WTC11 (cell line): ENCODE data around the gene MORC4. TPM values are rescaled to one million over a fixed set of nuclear protein-coding genes. Genes with fewer than 3 reads are reported as not detected.

Experiments
- ATAC-seq: fragments of 200-7000 bp; cut with Tn5 transposase; 2 replicates; pipeline ENCODE4 v1.10.0; 2021; ENCODE audit warnings: mild to moderate bottlenecking, moderate library complexity
- CTCF ChIA-PET: fragments of 300-600 bp; sonication (Branson Sonifier 250); formaldehyde crosslinking; loops from one replicate; lab custom pipeline; 2021; ENCODE audit warnings: antibody characterized with exemption; lab: Charles Lee
- POLR2A ChIA-PET: fragments of 350-600 bp; sonication (Branson Sonifier 250); formaldehyde crosslinking; loops from one replicate; lab custom pipeline; 2021; ENCODE audit warnings: antibody characterized with exemption; lab: Charles Lee
- DNase-seq: peaks from one replicate; pipeline ENCODE4 v3.0.0; 2021; ENCODE audit warnings: low spot score
- H3K27ac Mint-ChIP-seq: 2 replicates; pipeline ENCODE4 v1.8.0; 2021; ENCODE audit warnings: mixed read lengths
- H3K27me3 Mint-ChIP-seq: 2 replicates; pipeline ENCODE4 v1.8.0; 2021; ENCODE audit warnings: low read depth, mild to moderate bottlenecking, moderate library complexity, mixed read lengths
- H3K36me3 Mint-ChIP-seq: 2 replicates; pipeline ENCODE4 v1.8.0; 2021; ENCODE audit warnings: mixed read lengths
- H3K4me1 Mint-ChIP-seq: 2 replicates; pipeline ENCODE4 v1.8.0; 2022; ENCODE audit warnings: mixed read lengths
- H3K4me3 Mint-ChIP-seq: 2 replicates; pipeline ENCODE4 v1.8.0; 2021; ENCODE audit warnings: mild to moderate bottlenecking, moderate library complexity, mixed read lengths
- H3K9me3 Mint-ChIP-seq: 2 replicates; pipeline ENCODE4 v1.8.0; 2021; ENCODE audit warnings: mixed read lengths
- EMX1 ChIP-seq: fragments of 250-450 bp; sonication (Bioruptor Pico); IDR thresholded peaks from 2 replicates; pipeline ENCODE4 v1.8.0; 2021; ENCODE audit warnings: mild to moderate bottlenecking
- KAT7 ChIP-seq: sonication (generic); formaldehyde crosslinking; IDR thresholded peaks from 2 replicates; pipeline ENCODE4 v1.8.1; 2023; ENCODE audit warnings: missing genetic modification reagents, mild to moderate bottlenecking, borderline replicate concordance
- NR1H2 ChIP-seq: sonication (generic); formaldehyde crosslinking; IDR thresholded peaks from 2 replicates; pipeline ENCODE4 v1.9.0; 2021; ENCODE audit warnings: mild to moderate bottlenecking, moderate library complexity, missing genetic modification reagents
- PRDM15 ChIP-seq: sonication (generic); formaldehyde crosslinking; IDR thresholded peaks from 2 replicates; pipeline ENCODE4 v1.8.0; 2022; ENCODE audit warnings: missing genetic modification reagents
- PRRX2 ChIP-seq: fragments of 250-450 bp; sonication (Bioruptor Pico); IDR thresholded peaks from 2 replicates; pipeline ENCODE4 v1.8.0; 2021; ENCODE audit warnings: mild to moderate bottlenecking
- total RNA-seq: library from RNA; stranded (reverse); gene quantifications from 3 replicates; pipeline ENCODE4 v1.2.3, GENCODE V29; 2021
- TF ChIP-seq, protein P1 (sequence below): fragments of 250-450 bp; sonication (Bioruptor Pico); IDR thresholded peaks from 2 replicates; pipeline ENCODE4 v1.9.0; 2021; ENCODE audit warnings: mild to moderate bottlenecking, borderline replicate concordance
- TF ChIP-seq, protein P2 (sequence below): fragments of 250-450 bp; sonication (Bioruptor Pico); IDR thresholded peaks from 2 replicates; pipeline ENCODE4 v2.1.2; 2022; ENCODE audit warnings: mild to moderate bottlenecking, moderate library complexity
- TF ChIP-seq, protein P3 (sequence below): sonication (generic); formaldehyde crosslinking; IDR thresholded peaks from 2 replicates; pipeline ENCODE4 v1.8.1; 2022; ENCODE audit warnings: low read depth, missing genetic modification reagents, borderline replicate concordance
- TF ChIP-seq, protein P4 (sequence below): sonication (generic); formaldehyde crosslinking; IDR thresholded peaks from 2 replicates; pipeline ENCODE4 v1.8.1; 2022; ENCODE audit warnings: missing genetic modification reagents, borderline replicate concordance

Gene MORC4
- total RNA-seq, 1 experiment from 2014 or later: 4.6 TPM

DNA sequence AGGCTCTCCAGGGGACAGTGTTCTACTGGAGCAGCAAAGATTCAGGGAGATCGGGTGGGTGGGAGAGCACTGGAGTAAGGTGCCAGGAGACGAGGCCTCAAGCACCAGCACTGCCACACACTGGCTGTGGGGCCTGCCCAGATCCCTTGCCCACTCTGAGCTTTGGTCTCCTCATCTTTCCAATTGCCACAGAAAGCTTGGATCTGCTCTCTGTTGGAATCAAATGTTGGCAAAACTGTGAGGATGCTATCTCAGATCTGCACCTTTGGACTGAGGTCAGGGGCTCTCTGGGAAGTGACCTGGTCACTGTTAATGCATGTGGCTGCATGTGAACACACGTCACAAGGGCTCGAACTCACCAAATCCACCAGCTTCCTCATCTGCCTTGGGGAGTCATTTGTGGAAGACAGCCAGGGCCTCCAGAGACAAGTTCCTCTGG is 98.2 kb downstream of the MORC4 start:
- peaks cover 8% of the 10 kb centered on the region for H3K4me1 Mint-ChIP-seq
- ChIA-PET POLR2A (no interaction called here), CTCF (interaction anchor here (0.8 kb wide), 1 partner anchor 58 kb away, joined by 3 read pairs; no protein-coding TSS in a partner anchor)
- DNase-seq (no peak), ATAC-seq (no peak)
- no peaks in the 10 kb centered on the region for H3K27me3 Mint-ChIP-seq
- H3K36me3 Mint-ChIP-seq: no peaks in the 10 kb centered on the region
- H3K4me3 Mint-ChIP-seq: no peak overlapping the region
- H3K9me3 Mint-ChIP-seq: no peaks in the 10 kb centered on the region
- no peak overlapping the region for H3K27ac Mint-ChIP-seq
- TF ChIP-seq PRDM15 (CRISPR knock-in tag): no peak
- TF ChIP-seq, protein P1, sequence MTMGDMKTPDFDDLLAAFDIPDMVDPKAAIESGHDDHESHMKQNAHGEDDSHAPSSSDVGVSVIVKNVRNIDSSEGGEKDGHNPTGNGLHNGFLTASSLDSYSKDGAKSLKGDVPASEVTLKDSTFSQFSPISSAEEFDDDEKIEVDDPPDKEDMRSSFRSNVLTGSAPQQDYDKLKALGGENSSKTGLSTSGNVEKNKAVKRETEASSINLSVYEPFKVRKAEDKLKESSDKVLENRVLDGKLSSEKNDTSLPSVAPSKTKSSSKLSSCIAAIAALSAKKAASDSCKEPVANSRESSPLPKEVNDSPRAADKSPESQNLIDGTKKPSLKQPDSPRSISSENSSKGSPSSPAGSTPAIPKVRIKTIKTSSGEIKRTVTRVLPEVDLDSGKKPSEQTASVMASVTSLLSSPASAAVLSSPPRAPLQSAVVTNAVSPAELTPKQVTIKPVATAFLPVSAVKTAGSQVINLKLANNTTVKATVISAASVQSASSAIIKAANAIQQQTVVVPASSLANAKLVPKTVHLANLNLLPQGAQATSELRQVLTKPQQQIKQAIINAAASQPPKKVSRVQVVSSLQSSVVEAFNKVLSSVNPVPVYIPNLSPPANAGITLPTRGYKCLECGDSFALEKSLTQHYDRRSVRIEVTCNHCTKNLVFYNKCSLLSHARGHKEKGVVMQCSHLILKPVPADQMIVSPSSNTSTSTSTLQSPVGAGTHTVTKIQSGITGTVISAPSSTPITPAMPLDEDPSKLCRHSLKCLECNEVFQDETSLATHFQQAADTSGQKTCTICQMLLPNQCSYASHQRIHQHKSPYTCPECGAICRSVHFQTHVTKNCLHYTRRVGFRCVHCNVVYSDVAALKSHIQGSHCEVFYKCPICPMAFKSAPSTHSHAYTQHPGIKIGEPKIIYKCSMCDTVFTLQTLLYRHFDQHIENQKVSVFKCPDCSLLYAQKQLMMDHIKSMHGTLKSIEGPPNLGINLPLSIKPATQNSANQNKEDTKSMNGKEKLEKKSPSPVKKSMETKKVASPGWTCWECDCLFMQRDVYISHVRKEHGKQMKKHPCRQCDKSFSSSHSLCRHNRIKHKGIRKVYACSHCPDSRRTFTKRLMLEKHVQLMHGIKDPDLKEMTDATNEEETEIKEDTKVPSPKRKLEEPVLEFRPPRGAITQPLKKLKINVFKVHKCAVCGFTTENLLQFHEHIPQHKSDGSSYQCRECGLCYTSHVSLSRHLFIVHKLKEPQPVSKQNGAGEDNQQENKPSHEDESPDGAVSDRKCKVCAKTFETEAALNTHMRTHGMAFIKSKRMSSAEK: no peak
- TF ChIP-seq, protein P2, sequence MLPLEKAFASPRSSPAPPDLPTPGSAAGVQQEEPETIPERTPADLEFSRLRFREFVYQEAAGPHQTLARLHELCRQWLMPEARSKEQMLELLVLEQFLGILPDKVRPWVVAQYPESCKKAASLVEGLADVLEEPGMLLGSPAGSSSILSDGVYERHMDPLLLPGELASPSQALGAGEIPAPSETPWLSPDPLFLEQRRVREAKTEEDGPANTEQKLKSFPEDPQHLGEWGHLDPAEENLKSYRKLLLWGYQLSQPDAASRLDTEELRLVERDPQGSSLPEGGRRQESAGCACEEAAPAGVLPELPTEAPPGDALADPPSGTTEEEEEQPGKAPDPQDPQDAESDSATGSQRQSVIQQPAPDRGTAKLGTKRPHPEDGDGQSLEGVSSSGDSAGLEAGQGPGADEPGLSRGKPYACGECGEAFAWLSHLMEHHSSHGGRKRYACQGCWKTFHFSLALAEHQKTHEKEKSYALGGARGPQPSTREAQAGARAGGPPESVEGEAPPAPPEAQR: no peak
- TF ChIP-seq, protein P3, sequence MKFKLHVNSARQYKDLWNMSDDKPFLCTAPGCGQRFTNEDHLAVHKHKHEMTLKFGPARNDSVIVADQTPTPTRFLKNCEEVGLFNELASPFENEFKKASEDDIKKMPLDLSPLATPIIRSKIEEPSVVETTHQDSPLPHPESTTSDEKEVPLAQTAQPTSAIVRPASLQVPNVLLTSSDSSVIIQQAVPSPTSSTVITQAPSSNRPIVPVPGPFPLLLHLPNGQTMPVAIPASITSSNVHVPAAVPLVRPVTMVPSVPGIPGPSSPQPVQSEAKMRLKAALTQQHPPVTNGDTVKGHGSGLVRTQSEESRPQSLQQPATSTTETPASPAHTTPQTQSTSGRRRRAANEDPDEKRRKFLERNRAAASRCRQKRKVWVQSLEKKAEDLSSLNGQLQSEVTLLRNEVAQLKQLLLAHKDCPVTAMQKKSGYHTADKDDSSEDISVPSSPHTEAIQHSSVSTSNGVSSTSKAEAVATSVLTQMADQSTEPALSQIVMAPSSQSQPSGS (CRISPR knock-in tag): no peak
- no peak for TF ChIP-seq NR1H2 (CRISPR knock-in tag)
- TF ChIP-seq, protein P4, sequence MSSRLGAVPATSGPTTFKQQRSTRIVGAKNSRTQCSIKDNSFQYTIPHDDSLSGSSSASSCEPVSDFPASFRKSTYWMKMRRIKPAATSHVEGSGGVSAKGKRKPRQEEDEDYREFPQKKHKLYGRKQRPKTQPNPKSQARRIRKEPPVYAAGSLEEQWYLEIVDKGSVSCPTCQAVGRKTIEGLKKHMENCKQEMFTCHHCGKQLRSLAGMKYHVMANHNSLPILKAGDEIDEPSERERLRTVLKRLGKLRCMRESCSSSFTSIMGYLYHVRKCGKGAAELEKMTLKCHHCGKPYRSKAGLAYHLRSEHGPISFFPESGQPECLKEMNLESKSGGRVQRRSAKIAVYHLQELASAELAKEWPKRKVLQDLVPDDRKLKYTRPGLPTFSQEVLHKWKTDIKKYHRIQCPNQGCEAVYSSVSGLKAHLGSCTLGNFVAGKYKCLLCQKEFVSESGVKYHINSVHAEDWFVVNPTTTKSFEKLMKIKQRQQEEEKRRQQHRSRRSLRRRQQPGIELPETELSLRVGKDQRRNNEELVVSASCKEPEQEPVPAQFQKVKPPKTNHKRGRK (CRISPR knock-in tag): no peak
- TF ChIP-seq, all 79 proteins: peak for 0

DNA sequence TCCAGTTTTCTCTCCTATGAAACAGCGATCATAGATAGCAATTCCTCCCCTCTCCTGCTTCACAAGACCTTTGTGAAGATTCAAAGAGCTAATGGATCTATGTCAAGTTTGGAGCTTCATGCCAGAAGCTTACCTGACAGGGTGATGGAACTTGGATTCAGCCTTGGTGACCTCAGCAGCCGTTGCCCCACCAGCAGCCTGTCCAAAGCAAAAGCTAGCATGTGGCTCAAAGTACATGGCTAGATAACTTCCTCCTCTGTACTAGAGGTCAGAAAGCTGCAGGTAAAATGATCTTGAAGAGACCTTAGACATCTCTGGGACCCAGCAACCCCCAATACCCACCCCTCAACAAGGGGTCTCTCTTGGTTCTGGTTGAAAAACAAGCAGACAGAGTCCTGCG is 98.7 kb downstream of the MORC4 start:
- Mint-ChIP-seq H3K36me3 (no peaks in the 10 kb centered on the region), H3K4me1 (peaks cover 8% of the 10 kb centered on the region), H3K9me3 (no peaks in the 10 kb centered on the region), H3K27me3 (no peaks in the 10 kb centered on the region), H3K4me3 (no peak overlapping the region), H3K27ac (no peak overlapping the region)
- DNase-seq (no peak), ATAC-seq (no peak)
- ChIA-PET CTCF (interaction anchor here (0.8 kb wide), 1 partner anchor 58 kb away, joined by 3 read pairs; no protein-coding TSS in a partner anchor), POLR2A (no interaction called here)
- TF ChIP-seq EMX1 (CRISPR knock-in tag) (no peak), KAT7 (CRISPR knock-in tag) (no peak), PRRX2 (CRISPR knock-in tag) (no peak)
